22Rv1 (cell line): Measurements from ENCODE around the gene TSSK6.

Experiments
- CTCF ChIP-seq: fragments of 450-650 bp; IDR thresholded peaks from 2 replicates; pipeline ENCODE4 v1.5.1; 2017; ENCODE audit warnings: mild to moderate bottlenecking
- ZFX ChIP-seq: fragments of 450-650 bp; IDR thresholded peaks from 2 replicates; pipeline ENCODE4 v1.6.1; 2017; ENCODE audit warnings: antibody characterized with exemption, borderline replicate concordance

GRCh38 chr19:19514881-19515641 lies at the start of gene TSSK6:
- TF ChIP-seq CTCF (no peak), ZFX (no peak)
